Memory B cell (primary cell): ENCODE measurements around the gene FXYD6.

Experiments used
- ATAC-seq: fragments of 150-1000 bp; cut with Tn5 transposase; 2 replicates; pipeline ENCODE4 v1.10.0; 2021; ENCODE audit warnings: low read depth, mild to moderate bottlenecking, moderate library complexity
- DNase-seq, 2 donors: peaks; one replicate each; pipeline ENCODE4 v3.0.0; 2022; ENCODE audit warnings: low spot score in 2 of 2
- H3K27ac Mint-ChIP-seq: one replicate; pipeline ENCODE4 v1.8.0; 2022; ENCODE audit warnings: mild to moderate bottlenecking, moderate library complexity, mixed read lengths
- H3K27me3 Mint-ChIP-seq: one replicate; pipeline ENCODE4 v1.8.0; 2022; ENCODE audit warnings: mixed read lengths
- H3K36me3 Mint-ChIP-seq: one replicate; pipeline ENCODE4 v1.8.0; 2022; ENCODE audit warnings: mild to moderate bottlenecking, mixed read lengths
- H3K4me1 Mint-ChIP-seq: one replicate; pipeline ENCODE4 v1.8.0; 2022; ENCODE audit warnings: mixed read lengths
- H3K4me3 Mint-ChIP-seq: one replicate; pipeline ENCODE4 v1.8.0; 2022; ENCODE audit warnings: mild to moderate bottlenecking, moderate library complexity, mixed read lengths
- H3K9me3 Mint-ChIP-seq: one replicate; pipeline ENCODE4 v1.8.0; 2022; ENCODE audit warnings: mixed read lengths

Gene FXYD6

GRCh38 chr11:117862019-117862725, 14.3 kb downstream of the FXYD6 start:
- DNase-seq (no peak), ATAC-seq (no peak)
- Mint-ChIP-seq H3K36me3 (no peaks in the 10 kb centered on the region), H3K4me3 (no peak overlapping the region), H3K27me3 (peaks cover 11% of the 10 kb centered on the region), H3K27ac (no peak overlapping the region), H3K9me3 (no peaks in the 10 kb centered on the region), H3K4me1 (no peaks in the 10 kb centered on the region)

- DNase-seq (no peak), ATAC-seq (no peak)
- H3K4me3 Mint-ChIP-seq, result no peak overlapping the region
- peaks cover 2% of the 10 kb centered on the region for H3K36me3 Mint-ChIP-seq
- peaks cover 17% of the 10 kb centered on the region for H3K27me3 Mint-ChIP-seq
- no peak overlapping the region for H3K27ac Mint-ChIP-seq
- H3K4me1 Mint-ChIP-seq, result no peaks in the 10 kb centered on the region
- no peaks in the 10 kb centered on the region for H3K9me3 Mint-ChIP-seq
Measured at GRCh38 chr11:117861151-117862018, 15.1 kb downstream of the FXYD6 start.

- DNase-seq (no peak), ATAC-seq (no peak)
- Mint-ChIP-seq H3K27ac (no peak overlapping the region), H3K9me3 (no peaks in the 10 kb centered on the region), H3K36me3 (peaks cover 2% of the 10 kb centered on the region), H3K27me3 (peaks cover 17% of the 10 kb centered on the region), H3K4me3 (no peak overlapping the region), H3K4me1 (no peaks in the 10 kb centered on the region)
Measured at GRCh38 chr11:117860139-117860538, 16.3 kb downstream of the FXYD6 start.

- ATAC-seq (no peak), DNase-seq (no peak)
- peaks cover 18% of the 10 kb centered on the region for H3K27me3 Mint-ChIP-seq
- no peaks in the 10 kb centered on the region for H3K4me1 Mint-ChIP-seq
- H3K9me3 Mint-ChIP-seq, result no peaks in the 10 kb centered on the region
- peaks cover 2% of the 10 kb centered on the region for H3K36me3 Mint-ChIP-seq
- H3K27ac Mint-ChIP-seq, result no peak overlapping the region
- no peak overlapping the region for H3K4me3 Mint-ChIP-seq
Measured at GRCh38 chr11:117859488-117860112, 16.9 kb downstream of the FXYD6 start.

GRCh38 chr11:117859061-117859460, 17.4 kb downstream of the FXYD6 start:
- peaks cover 2% of the 10 kb centered on the region for H3K36me3 Mint-ChIP-seq
- H3K9me3 Mint-ChIP-seq, result no peaks in the 10 kb centered on the region
- ATAC-seq, result no peak
- peaks cover 21% of the 10 kb centered on the region for H3K27me3 Mint-ChIP-seq
- H3K27ac Mint-ChIP-seq, result no peak overlapping the region
- H3K4me3 Mint-ChIP-seq, result no peak overlapping the region
- no peaks in the 10 kb centered on the region for H3K4me1 Mint-ChIP-seq
- no peak for DNase-seq

- no peaks in the 10 kb centered on the region for H3K4me1 Mint-ChIP-seq
- peaks cover 2% of the 10 kb centered on the region for H3K9me3 Mint-ChIP-seq
- ATAC-seq, result no peak
- no peak overlapping the region for H3K27ac Mint-ChIP-seq
- no peak for DNase-seq
- peaks cover 2% of the 10 kb centered on the region for H3K36me3 Mint-ChIP-seq
- peaks cover 25% of the 10 kb centered on the region for H3K27me3 Mint-ChIP-seq
- no peak overlapping the region for H3K4me3 Mint-ChIP-seq
Measured at GRCh38 chr11:117857734-117858414, 18.6 kb downstream of the FXYD6 start.

- H3K27me3 Mint-ChIP-seq, result peaks cover 27% of the 10 kb centered on the region
- no peak overlapping the region for H3K4me3 Mint-ChIP-seq
- no peaks in the 10 kb centered on the region for H3K4me1 Mint-ChIP-seq
- H3K27ac Mint-ChIP-seq, result no peak overlapping the region
- peaks cover 2% of the 10 kb centered on the region for H3K36me3 Mint-ChIP-seq
- peaks cover 7% of the 10 kb centered on the region for H3K9me3 Mint-ChIP-seq
- no peak for DNase-seq
- no peak for ATAC-seq
Measured at GRCh38 chr11:117855912-117856651, 20.4 kb downstream of the FXYD6 start.

- no peak for DNase-seq
- H3K4me3 Mint-ChIP-seq, result no peak overlapping the region
- no peak for ATAC-seq
- H3K27me3 Mint-ChIP-seq, result peaks cover 26% of the 10 kb centered on the region
- peaks cover 7% of the 10 kb centered on the region for H3K9me3 Mint-ChIP-seq
- H3K4me1 Mint-ChIP-seq, result no peaks in the 10 kb centered on the region
- H3K36me3 Mint-ChIP-seq, result peaks cover 2% of the 10 kb centered on the region
- H3K27ac Mint-ChIP-seq, result no peak overlapping the region
Measured at GRCh38 chr11:117855186-117855845, 21.1 kb downstream of the FXYD6 start.

GRCh38 chr11:117852309-117852708, 24.1 kb downstream of the FXYD6 start:
- peaks cover 2% of the 10 kb centered on the region for H3K36me3 Mint-ChIP-seq
- DNase-seq (no peak), ATAC-seq (no peak)
- no peak overlapping the region for H3K4me3 Mint-ChIP-seq
- H3K27me3 Mint-ChIP-seq, result peaks cover 21% of the 10 kb centered on the region
- no peak overlapping the region for H3K27ac Mint-ChIP-seq
- no peaks in the 10 kb centered on the region for H3K4me1 Mint-ChIP-seq
- peaks cover 7% of the 10 kb centered on the region for H3K9me3 Mint-ChIP-seq

GRCh38 chr11:117851852-117852251, 24.6 kb downstream of the FXYD6 start:
- Mint-ChIP-seq H3K9me3 (peaks cover 7% of the 10 kb centered on the region), H3K27ac (no peak overlapping the region), H3K4me3 (no peak overlapping the region), H3K4me1 (no peaks in the 10 kb centered on the region), H3K27me3 (peaks cover 18% of the 10 kb centered on the region), H3K36me3 (peaks cover 2% of the 10 kb centered on the region)
- no peak for DNase-seq
- ATAC-seq, result no peak

GRCh38 chr11:117851106-117851505, 25.4 kb downstream of the FXYD6 start:
- Mint-ChIP-seq H3K27ac (no peak overlapping the region), H3K27me3 (peaks cover 15% of the 10 kb centered on the region), H3K9me3 (peaks cover 7% of the 10 kb centered on the region), H3K4me3 (no peak overlapping the region), H3K4me1 (no peaks in the 10 kb centered on the region), H3K36me3 (no peaks in the 10 kb centered on the region)
- DNase-seq (no peak), ATAC-seq (no peak)

- H3K27ac Mint-ChIP-seq, result no peak overlapping the region
- peaks cover 12% of the 10 kb centered on the region for H3K27me3 Mint-ChIP-seq
- no peaks in the 10 kb centered on the region for H3K36me3 Mint-ChIP-seq
- no peaks in the 10 kb centered on the region for H3K4me1 Mint-ChIP-seq
- DNase-seq, result no peak
- no peak overlapping the region for H3K4me3 Mint-ChIP-seq
- H3K9me3 Mint-ChIP-seq, result peaks cover 7% of the 10 kb centered on the region
- no peak for ATAC-seq
Measured at GRCh38 chr11:117849781-117850414, 26.6 kb downstream of the FXYD6 start.
